Lung microvascular endothelial cell (primary cell): ENCODE data around the gene PRICKLE3. TPM values are rescaled to one million over a fixed set of nuclear protein-coding genes. Genes with fewer than 3 reads are reported as not detected.
A peak's percentile ranks its signal among the peaks of the same experiment; 100 is the strongest.
"Not testable (repeated sequence)": the region's sequence is repeated elsewhere in the genome, so short reads cannot be mapped to it uniquely, and the experiment has no call there.

ENCODE experiments used
- DNase-seq, 2 donors: peaks; one replicate each; pipeline versions ENCODE4 v3.0.0 to v3.0.0-alpha.2; 2010; ENCODE audit warnings: low read depth in 2 of 2
- total RNA-seq: library from RNA; depleted of rRNA; stranded (reverse); fragments of >200 nt; gene quantifications from 2 replicates; pipeline ENCODE4 v1.2.1, GENCODE V29; 2014

Gene PRICKLE3
- total RNA-seq, 1 donor from 2014 or later, result 3.4 TPM

GRCh38 chrX:49161632-49162031 is 24.5 kb downstream of the PRICKLE3 start:
- DNase-seq, result no peak

DNA sequence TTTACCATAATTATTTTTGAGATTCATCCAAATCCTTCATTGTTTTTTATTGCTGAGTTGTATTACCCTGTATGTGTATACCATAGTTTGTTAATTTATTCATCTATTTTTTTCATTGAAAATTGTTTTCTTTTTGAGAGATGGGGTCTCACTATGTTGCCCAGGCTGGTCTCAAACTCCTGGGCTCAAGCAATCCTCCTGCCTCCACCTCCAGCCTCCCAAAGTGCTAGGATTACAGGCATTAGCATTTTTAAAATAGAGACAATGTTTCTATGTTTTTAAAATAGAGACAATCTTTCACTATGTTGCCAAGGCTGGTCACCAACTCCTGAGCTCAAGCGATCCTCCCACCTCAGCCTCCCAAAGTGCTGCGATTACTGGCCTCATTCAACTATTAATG is 25.3 kb downstream of the PRICKLE3 start:
- no peak for DNase-seq

DNA sequence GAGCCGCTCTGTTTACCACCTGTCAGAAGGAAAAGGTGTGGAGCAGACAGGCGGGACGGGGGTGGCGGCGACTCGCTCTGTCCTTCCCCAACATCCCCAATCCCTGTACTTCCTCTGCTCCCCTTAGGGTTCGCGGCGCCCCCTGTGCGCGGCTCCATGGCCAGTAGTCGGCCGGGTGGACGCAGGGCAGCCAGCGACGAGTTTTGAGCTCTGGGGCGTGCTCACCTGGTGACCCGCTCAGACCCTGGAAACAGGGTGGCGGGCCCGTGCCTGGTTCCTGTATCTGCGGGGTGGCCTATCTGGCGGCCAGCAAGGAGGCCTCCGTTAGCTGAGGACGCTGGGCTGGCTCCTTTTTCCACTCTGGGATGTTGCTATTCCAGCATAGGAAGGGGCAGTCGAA is 29.0 kb downstream of the PRICKLE3 start:
- DNase-seq, result no peak

GRCh38 chrX:49155900-49156837 is 30.0 kb downstream of the PRICKLE3 start:
- DNase-seq, result peak; percentile 88 to 89

- peak in 1 of 2 donors; percentile 75 for DNase-seq
These were observed 30.8 kb downstream of the PRICKLE3 start for GRCh38 chrX:49155243-49155899.

GRCh38 chrX:49153467-49153866 is 32.7 kb downstream of the PRICKLE3 start:
- DNase-seq, result no peak

GRCh38 chrX:49149291-49149690 is 36.9 kb downstream of the PRICKLE3 start:
- DNase-seq, result not testable (repeated sequence)

GRCh38 chrX:49148390-49149100 is 37.6 kb downstream of the PRICKLE3 start:
- not testable (repeated sequence) for DNase-seq

GRCh38 chrX:49147936-49148335 is 38.2 kb downstream of the PRICKLE3 start:
- no peak for DNase-seq

GRCh38 chrX:49147282-49147681 is 38.9 kb downstream of the PRICKLE3 start:
- DNase-seq, result no peak

DNA sequence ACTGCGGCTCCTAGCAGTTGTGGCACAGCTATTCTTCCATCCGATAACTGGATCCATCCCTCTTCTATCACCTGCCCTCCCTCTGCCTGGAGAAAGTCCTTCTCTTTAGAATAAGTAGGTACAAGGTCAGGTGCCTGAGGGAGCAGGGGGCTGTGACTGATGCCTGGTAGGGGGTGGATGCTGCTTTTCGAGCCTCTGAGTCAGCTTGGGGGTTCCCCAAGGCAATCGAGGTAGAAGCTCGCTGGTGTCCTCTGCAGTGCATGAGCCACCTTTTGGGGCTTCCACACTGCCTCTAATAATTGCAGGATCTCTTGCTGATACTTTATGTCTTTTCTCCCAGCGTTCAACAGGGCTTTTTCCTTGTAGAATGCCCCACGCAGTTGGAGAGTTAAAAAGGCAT is 43.0 kb downstream of the PRICKLE3 start:
- not testable (repeated sequence) for DNase-seq

DNA sequence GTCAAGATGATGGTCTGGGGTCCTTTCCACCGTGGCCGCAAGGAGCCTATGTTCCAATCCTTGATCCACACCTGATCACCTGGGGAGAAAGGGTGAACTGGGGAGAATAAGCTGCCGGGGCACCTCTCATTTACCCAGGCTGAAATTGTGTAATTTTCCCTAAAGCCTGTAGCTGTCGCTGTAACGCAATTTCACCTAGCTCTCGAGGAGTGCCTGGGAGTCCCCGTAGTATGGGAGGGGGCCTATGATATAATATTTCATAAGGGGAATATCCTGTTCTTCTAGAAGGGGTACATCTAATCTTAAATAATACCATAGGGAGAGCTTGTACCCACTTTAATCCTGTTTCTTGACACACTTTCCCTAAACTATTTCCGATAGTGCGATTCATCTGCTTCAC is 43.9 kb downstream of the PRICKLE3 start:
- DNase-seq, result peak in 1 of 2 donors; percentile 30

GRCh38 chrX:49139713-49140112 is 46.5 kb downstream of the PRICKLE3 start:
- no peak for DNase-seq

DNA sequence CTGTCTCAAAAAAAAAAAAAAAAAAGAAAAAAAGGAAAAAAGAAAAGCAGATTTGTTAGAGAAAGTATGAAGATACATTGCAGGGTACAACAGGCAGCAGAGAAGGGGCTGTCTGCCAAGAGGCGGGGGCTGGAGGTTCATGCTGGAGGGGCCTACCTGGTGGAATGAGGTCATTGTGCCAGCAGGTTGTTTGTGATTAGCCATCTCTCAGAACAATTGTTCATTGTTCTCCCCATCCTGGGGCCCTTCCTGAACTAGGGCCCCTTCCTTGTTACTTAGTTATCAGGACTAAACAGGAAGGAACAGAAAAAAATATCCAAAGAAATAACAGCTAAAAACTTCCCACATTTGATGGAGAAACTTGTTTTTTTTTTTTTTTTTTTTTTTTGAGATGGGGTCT is 48.7 kb downstream of the PRICKLE3 start:
- DNase-seq, result peak; percentile 67 to 72

- no peak for DNase-seq
These were observed 52.4 kb downstream of the PRICKLE3 start for GRCh38 chrX:49133759-49134158.

DNA sequence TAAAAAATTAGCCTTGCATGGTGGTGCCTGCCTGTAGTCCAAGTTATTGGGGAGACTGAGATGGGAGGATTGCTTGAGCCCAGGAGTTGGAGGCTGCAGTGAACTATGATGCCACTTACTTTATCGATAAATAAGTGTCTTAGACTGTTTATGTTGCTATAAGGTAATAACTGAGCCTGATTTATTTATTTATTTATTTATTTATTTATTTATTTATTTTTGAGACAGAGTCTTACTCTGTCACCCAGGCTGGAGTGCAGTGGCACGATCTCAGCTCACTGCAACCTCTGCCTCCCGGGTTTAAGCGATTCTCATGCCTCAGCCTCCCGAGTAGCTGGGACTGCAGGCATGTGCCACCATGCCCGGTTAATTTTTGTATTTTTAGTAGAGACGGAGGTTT is 53.9 kb downstream of the PRICKLE3 start:
- DNase-seq, result not testable (repeated sequence)

GRCh38 chrX:49129427-49129826 is 56.7 kb downstream of the PRICKLE3 start:
- DNase-seq, result no peak

GRCh38 chrX:49127742-49128258 is 58.4 kb downstream of the PRICKLE3 start:
- DNase-seq, result not testable (repeated sequence)
